ENCODE results near the gene GRAP. TPM values are rescaled to one million over a fixed set of nuclear protein-coding genes. Genes with fewer than 3 reads are reported as not detected.
A peak's percentile ranks its signal among the peaks of the same experiment; 100 is the strongest.

Gene GRAP
- total and polyA plus RNA-seq, 9 of the 15 experiments (the other 6 are each of a cell fraction or from before 2014, with no cell fraction given): 0.07 to 0.41 (median 0.19) TPM; not detected in 5

- TF ChIP-seq ZNF79 (CRISPR knock-in tag; IDR thresholded peaks at IDR 0.05; ENCODE audit: low read depth): no peak
Observed at GRCh38 chr17:18986541-18987229, 60.1 kb downstream of the GRAP start (continued).

DNA sequence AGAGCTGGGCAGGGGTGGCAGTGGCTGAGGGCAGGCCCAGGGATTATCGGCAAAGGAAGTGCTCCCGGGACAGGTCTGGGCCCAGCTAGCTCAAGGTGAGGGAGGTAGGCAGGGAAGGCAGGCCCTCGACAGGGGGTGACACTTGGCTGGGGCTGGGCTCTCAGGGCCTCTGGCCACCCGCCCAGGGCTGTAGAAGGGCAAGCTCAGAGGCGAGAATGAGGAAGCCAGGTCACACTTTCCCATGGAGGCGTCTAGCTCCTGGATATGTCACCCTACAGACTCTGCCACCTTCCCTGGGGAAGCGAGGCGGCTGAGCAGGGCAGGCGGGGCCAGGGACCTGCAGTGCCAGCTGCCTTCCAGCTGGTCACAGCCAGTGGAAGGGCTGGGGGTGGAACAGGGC lies 61.3 kb downstream of the GRAP start:
- H3K79me2 ChIP-seq (ENCODE audit: control insufficient read depth, insufficient read depth, low read length): no peaks in the 10 kb centered on the region
- 88% methylated on average over 8 of the region's 9 CpGs for WGBS (ENCODE audit: insufficient coverage, low coverage, missing lambda C conversion rate)
- H3K36me3 ChIP-seq (ENCODE audit: control insufficient read depth, insufficient read depth, low read length): peaks cover 13% of the 10 kb centered on the region; the same call in 1 of the 3 replicates
- H2AFZ ChIP-seq (ENCODE audit: low read depth, low read length): no peak overlapping the region
- in situ Hi-C loops (cut with MboI) (no loop called here), intact Hi-C loops (cut with micrococcal nuclease) (no loop called here)
- no peaks in the 10 kb centered on the region for H3K27me3 ChIP-seq (ENCODE audit: control insufficient read depth in 2 of 2, insufficient read depth in 2 of 2, low read length in 2 of 2)
- H3K4me2 ChIP-seq (ENCODE audit: insufficient read depth, low read length): no peak overlapping the region
- H3K4me3 ChIP-seq: no peak overlapping the region
- no peak for FAIRE-seq
- CTCF ChIA-PET (ENCODE audit: low intra/inter-chr PET ratio): no interaction called here
- H3K9me1 ChIP-seq (ENCODE audit: control insufficient read depth, insufficient read depth, low read length): no peaks in the 10 kb centered on the region
- DNase-seq (ENCODE audit: extremely low read depth in 1 of 4, low spot score in 3 of 4): no peak
- TF ChIP-seq POLR2G (IDR thresholded peaks at IDR 0.05; ENCODE audit: low read depth, low read length): 0 out of 2 replicates have a peak, but pooled peaks have one; percentile 24
- TF ChIP-seq ZNF655 (CRISPR knock-in tag; IDR thresholded peaks at IDR 0.05): no peak
- no peak for TF ChIP-seq ZNF77 (CRISPR knock-in tag; IDR thresholded peaks at IDR 0.05)
- TF ChIP-seq ZNF644 (tag; IDR thresholded peaks at IDR 0.05; ENCODE audit: low read depth): no peak
- H3K9ac ChIP-seq (ENCODE audit: insufficient read depth in 1 of 2, low read depth in 2 of 2, low read length in 2 of 2): peak overlapping the region in 1 of 2 experiments; percentile 64; a peak in 2 of 4 replicates
- POLR2A ChIA-PET: interaction anchor here (0.8 to 0.9 kb wide), 2 partner anchors 8 to 14 kb away, joined by 3 read pairs; no protein-coding TSS in a partner anchor
- peaks cover 10 to 25% of the 10 kb centered on the region in 2 experiments; a peak in 4 of 5 replicates for H3K4me1 ChIP-seq (replicated peaks in 1 of 2; ENCODE audit: control insufficient read depth in 2 of 2, insufficient read depth in 2 of 2, low read length in 2 of 2)
- no peak for ATAC-seq
- H3K27ac ChIP-seq (ENCODE audit: extremely low read depth, low read depth, low read length): no peak overlapping the region
- BruUV-seq (replicated peaks): no TSS peak
- H3K9me3 ChIP-seq (replicated peaks; ENCODE audit: control insufficient read depth, insufficient read depth, low read depth, low read length): no peaks in the 10 kb centered on the region
- H4K20me1 ChIP-seq (replicated peaks; ENCODE audit: control insufficient read depth, insufficient read depth, low read length): no peaks in the 10 kb centered on the region

All from K562 (cell line).